ENCODE measurements around the gene KDM5A.
"Not testable (repeated sequence)": the region's sequence is repeated elsewhere in the genome, so short reads cannot be mapped to it uniquely, and the experiment has no call there.

DNA sequence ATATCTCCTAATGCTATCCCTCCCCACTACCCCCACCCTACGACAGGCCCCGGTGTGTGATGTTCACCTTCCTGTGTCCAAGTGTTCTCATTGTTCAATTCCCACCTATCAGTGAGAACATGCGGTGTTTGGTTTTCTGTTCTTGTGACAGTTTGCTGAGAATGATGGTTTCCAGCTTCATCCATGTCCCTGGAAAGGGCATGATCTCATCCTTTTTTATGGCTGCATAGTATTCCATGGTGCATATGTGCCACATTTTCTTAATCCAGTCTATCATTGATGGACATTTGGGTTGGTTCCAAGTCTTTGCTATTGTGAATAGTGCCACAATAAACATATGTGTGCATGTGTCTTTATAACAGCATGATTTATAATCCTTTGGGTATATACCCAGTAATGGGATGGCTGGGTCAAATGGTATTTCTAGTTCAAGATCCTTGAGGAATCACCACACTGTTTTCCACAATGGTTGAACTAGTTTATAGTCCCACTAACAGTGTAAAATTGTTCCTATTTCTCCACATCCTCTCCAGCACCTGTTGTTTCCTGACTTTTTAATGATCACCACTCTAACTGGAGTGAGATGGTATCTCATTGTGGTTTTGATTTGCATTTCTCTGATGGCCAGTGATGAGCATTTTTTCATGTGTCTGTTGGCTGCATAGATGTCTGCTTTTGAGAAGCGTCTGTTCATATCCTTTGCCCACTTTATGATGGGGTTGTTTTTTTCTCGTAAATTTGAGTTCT, 18.2 kb downstream of the KDM5A start:
- TF ChIP-seq, protein P1, sequence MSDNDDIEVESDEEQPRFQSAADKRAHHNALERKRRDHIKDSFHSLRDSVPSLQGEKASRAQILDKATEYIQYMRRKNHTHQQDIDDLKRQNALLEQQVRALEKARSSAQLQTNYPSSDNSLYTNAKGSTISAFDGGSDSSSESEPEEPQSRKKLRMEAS (IDR thresholded peaks at IDR 0.05; ENCODE audit: low read depth, low read length), result not testable (repeated sequence)
- not testable (repeated sequence) for TF ChIP-seq POLR2A (IDR thresholded peaks at IDR 0.05; ENCODE audit: extremely low read depth, insufficient read length); MYC (IDR thresholded peaks at IDR 0.05; ENCODE audit: low read depth, low read length)
- TF ChIP-seq, protein P2, sequence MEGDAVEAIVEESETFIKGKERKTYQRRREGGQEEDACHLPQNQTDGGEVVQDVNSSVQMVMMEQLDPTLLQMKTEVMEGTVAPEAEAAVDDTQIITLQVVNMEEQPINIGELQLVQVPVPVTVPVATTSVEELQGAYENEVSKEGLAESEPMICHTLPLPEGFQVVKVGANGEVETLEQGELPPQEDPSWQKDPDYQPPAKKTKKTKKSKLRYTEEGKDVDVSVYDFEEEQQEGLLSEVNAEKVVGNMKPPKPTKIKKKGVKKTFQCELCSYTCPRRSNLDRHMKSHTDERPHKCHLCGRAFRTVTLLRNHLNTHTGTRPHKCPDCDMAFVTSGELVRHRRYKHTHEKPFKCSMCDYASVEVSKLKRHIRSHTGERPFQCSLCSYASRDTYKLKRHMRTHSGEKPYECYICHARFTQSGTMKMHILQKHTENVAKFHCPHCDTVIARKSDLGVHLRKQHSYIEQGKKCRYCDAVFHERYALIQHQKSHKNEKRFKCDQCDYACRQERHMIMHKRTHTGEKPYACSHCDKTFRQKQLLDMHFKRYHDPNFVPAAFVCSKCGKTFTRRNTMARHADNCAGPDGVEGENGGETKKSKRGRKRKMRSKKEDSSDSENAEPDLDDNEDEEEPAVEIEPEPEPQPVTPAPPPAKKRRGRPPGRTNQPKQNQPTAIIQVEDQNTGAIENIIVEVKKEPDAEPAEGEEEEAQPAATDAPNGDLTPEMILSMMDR (IDR thresholded peaks at IDR 0.05; ENCODE audit: low read depth, low read length), result not testable (repeated sequence)
